H1 (cell line): Measurements from ENCODE around the gene WBP1L. TPM values are rescaled to one million over a fixed set of nuclear protein-coding genes. Genes with fewer than 3 reads are reported as not detected.

ENCODE experiments used
- POLR2AphosphoS5 ChIP-seq: IDR thresholded peaks from 2 replicates; pipeline ENCODE4 v1.6.1; 2011; ENCODE audit warnings: low read depth, low read length
- RBBP5 ChIP-seq: IDR thresholded peaks from 2 replicates; pipeline ENCODE4 v1.7.1; 2012; ENCODE audit warnings: low read depth, mild to moderate bottlenecking, inconsistent platforms, low read length, moderate library complexity, borderline replicate concordance
- SP2 ChIP-seq: IDR thresholded peaks from 2 replicates; pipeline ENCODE4 v1.6.1; 2012; ENCODE audit warnings: mild to moderate bottlenecking, low read length, inconsistent platforms
- TCF12 ChIP-seq: IDR thresholded peaks from 2 replicates; pipeline ENCODE4 v1.6.1; 2011; ENCODE audit warnings: low read depth, mild to moderate bottlenecking, low read length
- polyA plus RNA-seq, 7 experiments: library from polyadenylated mRNA; depleted of rRNA in 3 of 7; stranded (reverse) in 5 of 7; unstranded in 2 of 7; fragments of >200 nt in 5 of 7; fragments of 200-250 nt in 2 of 7; gene quantifications; 1 replicate in 5 of 7; 2 replicates in 1 of 7; 4 replicates in 1 of 7; pipeline versions ENCODE4 v1.2.1 to v1.2.3, GENCODE V29; 2011 to 2013; ENCODE audit warnings: missing spikeins in 2 of 7, mixed read lengths in 2 of 7
- total RNA-seq: library from RNA; stranded (reverse); fragmentation: NEBNext Ultra II Directional; extraction: Animal tissue kit (Norgen Biotek cat#: 25700); gene quantifications from 2 replicates; pipeline ENCODE4 v1.2.1, GENCODE V29; 2021
- TF ChIP-seq, protein P1 (sequence below): fragments of 300-600 bp; sonication (generic); IDR thresholded peaks from 2 replicates; pipeline ENCODE4 v1.7.1; 2012; ENCODE audit warnings: low read length, moderate library complexity, mild to moderate bottlenecking, inconsistent platforms; ENCODE audit not compliant: insufficient replicate concordance

WBP1L gene
- total and polyA plus RNA-seq, 2 of the 8 experiments (the other 6 are each of a cell fraction or from before 2014, with no cell fraction given) = 26.6 to 29.9 TPM

DNA sequence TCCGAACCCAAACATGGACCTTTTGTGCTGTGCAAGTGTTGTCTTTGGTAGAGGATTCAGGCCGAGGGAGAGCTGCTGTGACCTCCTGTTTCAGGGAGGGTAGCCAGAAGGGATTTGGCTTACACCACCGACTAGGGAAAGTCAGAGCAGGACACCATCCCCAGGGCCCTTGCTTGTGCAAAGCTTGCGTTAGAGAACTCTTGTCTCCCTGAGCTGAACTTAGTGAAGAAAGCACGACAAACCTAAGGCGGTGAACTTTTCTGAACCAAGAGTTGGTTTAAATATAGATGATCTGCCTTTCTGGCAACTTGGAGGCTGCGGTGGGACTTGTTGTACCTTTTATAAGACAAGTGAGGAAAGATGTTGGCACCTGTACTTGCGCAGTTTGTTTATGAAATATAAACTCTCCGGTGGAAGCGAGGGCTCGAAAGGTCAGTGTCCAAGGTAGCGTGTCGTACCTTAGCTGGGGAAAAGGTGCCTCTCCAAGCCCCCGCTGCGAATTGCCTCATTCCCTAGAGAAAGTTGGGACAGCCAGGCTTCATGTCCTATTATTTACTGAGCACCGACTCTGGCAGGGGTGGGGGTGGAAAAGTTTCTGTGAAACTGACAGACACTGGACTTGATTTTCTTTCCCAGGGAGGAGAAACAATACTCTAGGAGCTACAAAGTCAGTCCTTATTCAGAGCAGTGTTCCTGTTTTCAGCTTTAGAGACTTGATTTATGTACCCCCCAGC lies 31.6 kb downstream of the WBP1L start (continued):
- TF ChIP-seq, protein P1, sequence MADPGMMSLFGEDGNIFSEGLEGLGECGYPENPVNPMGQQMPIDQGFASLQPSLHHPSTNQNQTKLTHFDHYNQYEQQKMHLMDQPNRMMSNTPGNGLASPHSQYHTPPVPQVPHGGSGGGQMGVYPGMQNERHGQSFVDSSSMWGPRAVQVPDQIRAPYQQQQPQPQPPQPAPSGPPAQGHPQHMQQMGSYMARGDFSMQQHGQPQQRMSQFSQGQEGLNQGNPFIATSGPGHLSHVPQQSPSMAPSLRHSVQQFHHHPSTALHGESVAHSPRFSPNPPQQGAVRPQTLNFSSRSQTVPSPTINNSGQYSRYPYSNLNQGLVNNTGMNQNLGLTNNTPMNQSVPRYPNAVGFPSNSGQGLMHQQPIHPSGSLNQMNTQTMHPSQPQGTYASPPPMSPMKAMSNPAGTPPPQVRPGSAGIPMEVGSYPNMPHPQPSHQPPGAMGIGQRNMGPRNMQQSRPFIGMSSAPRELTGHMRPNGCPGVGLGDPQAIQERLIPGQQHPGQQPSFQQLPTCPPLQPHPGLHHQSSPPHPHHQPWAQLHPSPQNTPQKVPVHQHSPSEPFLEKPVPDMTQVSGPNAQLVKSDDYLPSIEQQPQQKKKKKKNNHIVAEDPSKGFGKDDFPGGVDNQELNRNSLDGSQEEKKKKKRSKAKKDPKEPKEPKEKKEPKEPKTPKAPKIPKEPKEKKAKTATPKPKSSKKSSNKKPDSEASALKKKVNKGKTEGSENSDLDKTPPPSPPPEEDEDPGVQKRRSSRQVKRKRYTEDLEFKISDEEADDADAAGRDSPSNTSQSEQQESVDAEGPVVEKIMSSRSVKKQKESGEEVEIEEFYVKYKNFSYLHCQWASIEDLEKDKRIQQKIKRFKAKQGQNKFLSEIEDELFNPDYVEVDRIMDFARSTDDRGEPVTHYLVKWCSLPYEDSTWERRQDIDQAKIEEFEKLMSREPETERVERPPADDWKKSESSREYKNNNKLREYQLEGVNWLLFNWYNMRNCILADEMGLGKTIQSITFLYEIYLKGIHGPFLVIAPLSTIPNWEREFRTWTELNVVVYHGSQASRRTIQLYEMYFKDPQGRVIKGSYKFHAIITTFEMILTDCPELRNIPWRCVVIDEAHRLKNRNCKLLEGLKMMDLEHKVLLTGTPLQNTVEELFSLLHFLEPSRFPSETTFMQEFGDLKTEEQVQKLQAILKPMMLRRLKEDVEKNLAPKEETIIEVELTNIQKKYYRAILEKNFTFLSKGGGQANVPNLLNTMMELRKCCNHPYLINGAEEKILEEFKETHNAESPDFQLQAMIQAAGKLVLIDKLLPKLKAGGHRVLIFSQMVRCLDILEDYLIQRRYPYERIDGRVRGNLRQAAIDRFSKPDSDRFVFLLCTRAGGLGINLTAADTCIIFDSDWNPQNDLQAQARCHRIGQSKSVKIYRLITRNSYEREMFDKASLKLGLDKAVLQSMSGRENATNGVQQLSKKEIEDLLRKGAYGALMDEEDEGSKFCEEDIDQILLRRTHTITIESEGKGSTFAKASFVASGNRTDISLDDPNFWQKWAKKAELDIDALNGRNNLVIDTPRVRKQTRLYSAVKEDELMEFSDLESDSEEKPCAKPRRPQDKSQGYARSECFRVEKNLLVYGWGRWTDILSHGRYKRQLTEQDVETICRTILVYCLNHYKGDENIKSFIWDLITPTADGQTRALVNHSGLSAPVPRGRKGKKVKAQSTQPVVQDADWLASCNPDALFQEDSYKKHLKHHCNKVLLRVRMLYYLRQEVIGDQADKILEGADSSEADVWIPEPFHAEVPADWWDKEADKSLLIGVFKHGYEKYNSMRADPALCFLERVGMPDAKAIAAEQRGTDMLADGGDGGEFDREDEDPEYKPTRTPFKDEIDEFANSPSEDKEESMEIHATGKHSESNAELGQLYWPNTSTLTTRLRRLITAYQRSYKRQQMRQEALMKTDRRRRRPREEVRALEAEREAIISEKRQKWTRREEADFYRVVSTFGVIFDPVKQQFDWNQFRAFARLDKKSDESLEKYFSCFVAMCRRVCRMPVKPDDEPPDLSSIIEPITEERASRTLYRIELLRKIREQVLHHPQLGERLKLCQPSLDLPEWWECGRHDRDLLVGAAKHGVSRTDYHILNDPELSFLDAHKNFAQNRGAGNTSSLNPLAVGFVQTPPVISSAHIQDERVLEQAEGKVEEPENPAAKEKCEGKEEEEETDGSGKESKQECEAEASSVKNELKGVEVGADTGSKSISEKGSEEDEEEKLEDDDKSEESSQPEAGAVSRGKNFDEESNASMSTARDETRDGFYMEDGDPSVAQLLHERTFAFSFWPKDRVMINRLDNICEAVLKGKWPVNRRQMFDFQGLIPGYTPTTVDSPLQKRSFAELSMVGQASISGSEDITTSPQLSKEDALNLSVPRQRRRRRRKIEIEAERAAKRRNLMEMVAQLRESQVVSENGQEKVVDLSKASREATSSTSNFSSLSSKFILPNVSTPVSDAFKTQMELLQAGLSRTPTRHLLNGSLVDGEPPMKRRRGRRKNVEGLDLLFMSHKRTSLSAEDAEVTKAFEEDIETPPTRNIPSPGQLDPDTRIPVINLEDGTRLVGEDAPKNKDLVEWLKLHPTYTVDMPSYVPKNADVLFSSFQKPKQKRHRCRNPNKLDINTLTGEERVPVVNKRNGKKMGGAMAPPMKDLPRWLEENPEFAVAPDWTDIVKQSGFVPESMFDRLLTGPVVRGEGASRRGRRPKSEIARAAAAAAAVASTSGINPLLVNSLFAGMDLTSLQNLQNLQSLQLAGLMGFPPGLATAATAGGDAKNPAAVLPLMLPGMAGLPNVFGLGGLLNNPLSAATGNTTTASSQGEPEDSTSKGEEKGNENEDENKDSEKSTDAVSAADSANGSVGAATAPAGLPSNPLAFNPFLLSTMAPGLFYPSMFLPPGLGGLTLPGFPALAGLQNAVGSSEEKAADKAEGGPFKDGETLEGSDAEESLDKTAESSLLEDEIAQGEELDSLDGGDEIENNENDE = no peak
- TF ChIP-seq SP2 (no peak), RBBP5 (no peak), POLR2AphosphoS5 (no peak), TCF12 (no peak)
